ENCODE results near the gene SHC3. TPM values are rescaled to one million over a fixed set of nuclear protein-coding genes. Genes with fewer than 3 reads are reported as not detected.
"Not testable (repeated sequence)": the region's sequence is repeated elsewhere in the genome, so short reads cannot be mapped to it uniquely, and the experiment has no call there.

SHC3 gene
- polyA plus RNA-seq, 4 donors, result 0.27 to 1.5 (median 0.57) TPM; not detected in 1

DNA sequence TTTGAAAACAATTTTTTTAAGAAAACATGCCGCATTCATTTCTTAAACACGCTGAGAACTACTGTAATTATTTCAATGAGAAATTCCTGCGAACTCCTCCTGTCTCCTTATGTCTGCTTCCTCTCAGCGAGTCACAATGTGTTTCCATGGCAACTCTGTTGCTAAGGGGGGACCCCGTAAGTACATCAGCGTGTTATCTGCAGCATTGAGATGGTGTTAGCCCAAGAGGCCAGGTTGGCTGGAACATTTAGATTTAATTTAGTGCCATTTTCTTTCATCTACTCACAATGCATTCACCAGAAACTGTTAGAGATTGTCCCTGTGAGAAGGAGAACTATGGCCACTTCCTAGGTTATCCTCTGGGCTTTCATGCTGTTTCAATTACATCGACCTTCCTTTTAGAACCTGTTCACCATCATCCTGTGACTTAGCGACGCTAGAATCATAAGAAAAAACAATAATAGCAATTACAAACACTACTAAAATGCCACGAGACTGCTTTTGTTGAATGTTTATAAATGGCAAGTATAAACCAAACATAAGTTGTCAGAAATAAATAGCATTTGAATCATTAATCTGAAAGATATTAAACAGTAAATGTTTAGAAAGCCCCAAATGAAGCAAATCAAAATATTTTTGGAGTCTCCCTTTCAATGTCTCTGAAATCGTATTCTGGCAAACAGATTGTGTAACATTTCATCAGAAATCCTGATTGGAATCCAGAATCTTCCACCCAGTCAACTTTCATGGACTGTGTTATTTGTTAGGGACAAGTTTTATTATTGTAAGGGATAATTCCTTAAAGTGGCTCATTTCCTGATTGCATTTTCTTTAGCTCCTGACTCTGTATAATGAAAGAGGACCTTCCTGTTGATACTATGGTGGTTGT, 39.7 kb upstream of the SHC3 start:
- 45 to 71% (median 68%) methylated on average over 11 of the region's 11 CpGs for WGBS, 3 donors
- FAIRE-seq (no peak), DNase-seq (no peak)
- H3K4me1 ChIP-seq (ENCODE audit: control insufficient read depth in 3 of 3, insufficient read depth in 2 of 3, low read depth in 1 of 3, low read length in 2 of 3), result no peaks in the 10 kb centered on the region
- no peak overlapping the region for H3K27ac ChIP-seq (ENCODE audit: low read depth in 1 of 3, low read length in 2 of 3)
- no peak overlapping the region for H3K4me3 ChIP-seq (ENCODE audit: low read depth in 1 of 3, low read length in 3 of 3)
- no peaks in the 10 kb centered on the region for H3K27me3 ChIP-seq (ENCODE audit: control insufficient read depth in 3 of 3, insufficient read depth in 3 of 3, low read length in 3 of 3)
- no peaks in the 10 kb centered on the region for H3K36me3 ChIP-seq (ENCODE audit: control insufficient read depth in 3 of 3, insufficient read depth in 2 of 3, low read depth in 1 of 3, low read length in 3 of 3)
- H3K9me3 ChIP-seq (ENCODE audit: control insufficient read depth in 2 of 2, insufficient read depth in 1 of 2, low read depth in 1 of 2, low read length in 1 of 2), result no peaks in the 10 kb centered on the region

DNA sequence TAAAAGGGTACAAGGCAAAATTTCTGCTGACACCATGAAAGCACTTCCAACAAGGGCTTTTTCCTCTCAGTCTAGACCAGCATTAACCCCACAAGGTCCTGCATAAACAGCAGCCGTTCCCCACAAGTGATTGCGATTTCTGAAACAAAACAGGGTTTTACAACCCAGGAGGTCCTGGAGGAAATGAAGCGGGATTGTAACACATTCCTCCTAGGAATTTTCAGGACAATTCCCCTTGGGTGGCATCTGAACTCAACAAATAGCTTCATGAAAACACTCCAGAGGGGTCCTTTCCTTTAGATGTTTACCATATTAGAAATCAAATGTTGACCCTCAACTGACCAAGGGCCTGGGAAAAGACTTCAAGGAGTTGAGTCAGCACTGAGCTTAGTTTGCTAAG, 36.7 kb upstream of the SHC3 start:
- Histone ChIP-seq H3K36me3 (ENCODE audit: control insufficient read depth in 3 of 3, insufficient read depth in 2 of 3, low read depth in 1 of 3, low read length in 3 of 3) (no peaks in the 10 kb centered on the region), H3K27me3 (ENCODE audit: control insufficient read depth in 3 of 3, insufficient read depth in 3 of 3, low read length in 3 of 3) (no peaks in the 10 kb centered on the region), H3K4me3 (ENCODE audit: low read depth in 1 of 3, low read length in 3 of 3) (no peak overlapping the region), H3K4me1 (ENCODE audit: control insufficient read depth in 3 of 3, insufficient read depth in 2 of 3, low read depth in 1 of 3, low read length in 2 of 3) (no peaks in the 10 kb centered on the region), H3K27ac (ENCODE audit: low read depth in 1 of 3, low read length in 2 of 3) (no peak overlapping the region), H3K9me3 (ENCODE audit: control insufficient read depth in 2 of 2, insufficient read depth in 1 of 2, low read depth in 1 of 2, low read length in 1 of 2) (no peaks in the 10 kb centered on the region)
- FAIRE-seq (no peak), DNase-seq (no peak)
- 78 to 94% (median 86%) methylated on average over 3 of the region's 3 CpGs for WGBS, 3 donors

DNA sequence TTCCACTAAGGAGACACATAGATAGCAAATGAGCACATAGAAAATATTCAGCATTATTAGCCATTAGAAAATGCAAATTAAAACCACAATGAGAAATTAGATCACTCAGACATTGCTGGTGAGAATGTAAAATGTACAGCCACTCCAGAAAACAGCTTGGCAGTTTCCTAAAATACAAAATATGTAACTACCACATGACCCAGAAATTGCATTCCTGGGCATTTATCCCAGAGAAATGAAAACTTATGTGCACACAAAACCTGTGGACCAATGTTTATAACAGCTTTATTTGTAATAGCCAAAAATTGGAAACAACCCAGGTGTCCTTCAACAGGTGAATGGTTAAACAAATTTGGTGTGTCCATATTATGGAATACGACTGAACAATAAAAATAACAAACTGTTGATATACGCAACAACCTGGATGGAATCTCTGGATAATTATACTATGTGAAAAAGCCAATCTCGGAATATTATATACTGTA, 34.8 kb upstream of the SHC3 start:
- no peaks in the 10 kb centered on the region for H3K4me1 ChIP-seq (ENCODE audit: control insufficient read depth in 3 of 3, insufficient read depth in 2 of 3, low read depth in 1 of 3, low read length in 2 of 3)
- DNase-seq, result no peak
- no peak for FAIRE-seq
- no peaks in the 10 kb centered on the region for H3K36me3 ChIP-seq (ENCODE audit: control insufficient read depth in 3 of 3, insufficient read depth in 2 of 3, low read depth in 1 of 3, low read length in 3 of 3)
- no peaks in the 10 kb centered on the region for H3K27me3 ChIP-seq (ENCODE audit: control insufficient read depth in 3 of 3, insufficient read depth in 3 of 3, low read length in 3 of 3)
- H3K27ac ChIP-seq (ENCODE audit: low read depth in 1 of 3, low read length in 2 of 3), result no peak overlapping the region
- WGBS, 3 donors, result 86 to 91% (median 88%) methylated on average over 3 of the region's 3 CpGs
- no peaks in the 10 kb centered on the region for H3K9me3 ChIP-seq (ENCODE audit: control insufficient read depth in 2 of 2, insufficient read depth in 1 of 2, low read depth in 1 of 2, low read length in 1 of 2)
- H3K4me3 ChIP-seq (ENCODE audit: low read depth in 1 of 3, low read length in 3 of 3), result no peak overlapping the region

DNA sequence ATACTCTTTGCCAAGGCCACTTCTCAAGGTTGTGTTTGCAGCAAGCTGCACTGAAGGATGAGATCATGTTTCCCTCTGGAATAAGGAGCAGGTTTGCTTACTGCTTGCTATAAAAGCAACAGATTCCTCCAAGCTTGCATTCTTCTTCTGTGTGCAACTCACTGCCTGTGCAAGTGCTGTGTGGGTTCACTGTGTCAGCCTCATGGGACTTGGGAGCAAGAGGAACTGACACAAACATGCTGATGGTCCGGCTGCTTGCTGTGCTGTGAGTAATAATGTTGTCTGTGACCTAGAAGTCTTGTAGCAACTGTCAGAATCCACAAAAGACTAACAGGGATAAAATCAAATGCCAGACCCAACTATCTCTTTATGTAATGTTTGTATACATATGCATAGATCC, 33.6 kb upstream of the SHC3 start:
- WGBS, 3 donors, result 83 to 95% (median 89%) methylated on average over 1 of the region's 1 CpG
- H3K4me3 ChIP-seq (ENCODE audit: low read depth in 1 of 3, low read length in 3 of 3), result no peak overlapping the region

DNA sequence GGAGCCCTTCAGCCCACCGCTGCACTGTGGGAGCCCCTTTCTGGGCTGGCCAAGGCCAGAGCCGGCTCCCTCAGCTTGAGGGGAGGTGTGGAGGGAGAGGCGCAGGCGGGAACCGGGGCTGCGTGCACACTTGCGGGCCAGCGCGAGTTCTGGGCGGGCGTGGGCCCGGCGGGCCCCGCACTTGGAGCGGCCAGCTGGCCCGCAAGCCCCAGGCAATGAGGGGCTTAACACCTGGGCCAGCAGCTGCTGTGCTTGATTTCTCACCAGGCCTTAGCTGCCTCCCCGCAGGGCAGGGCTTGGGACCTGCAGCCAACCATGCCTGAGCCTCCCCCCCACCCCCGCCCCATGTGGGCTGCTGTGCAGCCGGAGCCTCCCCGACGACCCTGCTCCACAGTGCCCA, 30.7 kb upstream of the SHC3 start:
- not testable (repeated sequence) for DNase-seq; H3K9me3 ChIP-seq (ENCODE audit: control insufficient read depth in 2 of 2, insufficient read depth in 1 of 2, low read depth in 1 of 2, low read length in 1 of 2); H3K4me3 ChIP-seq (ENCODE audit: low read depth in 1 of 3, low read length in 3 of 3); H3K36me3 ChIP-seq (ENCODE audit: control insufficient read depth in 3 of 3, insufficient read depth in 2 of 3, low read depth in 1 of 3, low read length in 3 of 3); FAIRE-seq; H3K27me3 ChIP-seq (ENCODE audit: control insufficient read depth in 3 of 3, insufficient read depth in 3 of 3, low read length in 3 of 3); H3K4me1 ChIP-seq (ENCODE audit: control insufficient read depth in 3 of 3, insufficient read depth in 2 of 3, low read depth in 1 of 3, low read length in 2 of 3); H3K27ac ChIP-seq (ENCODE audit: low read depth in 1 of 3, low read length in 2 of 3)
- WGBS, 3 donors, result 94 to 96% (median 95%) methylated on average over 20 to 21 of the region's 21 CpGs

More for the DNA sequence above, 33.6 kb upstream of the SHC3 start:
- H3K36me3 ChIP-seq (ENCODE audit: control insufficient read depth in 3 of 3, insufficient read depth in 2 of 3, low read depth in 1 of 3, low read length in 3 of 3), result no peaks in the 10 kb centered on the region
- no peaks in the 10 kb centered on the region for H3K27me3 ChIP-seq (ENCODE audit: control insufficient read depth in 3 of 3, insufficient read depth in 3 of 3, low read length in 3 of 3)
- DNase-seq, result no peak
- H3K27ac ChIP-seq (ENCODE audit: low read depth in 1 of 3, low read length in 2 of 3), result no peak overlapping the region
- no peaks in the 10 kb centered on the region for H3K4me1 ChIP-seq (ENCODE audit: control insufficient read depth in 3 of 3, insufficient read depth in 2 of 3, low read depth in 1 of 3, low read length in 2 of 3)
- FAIRE-seq, result no peak
- no peaks in the 10 kb centered on the region for H3K9me3 ChIP-seq (ENCODE audit: control insufficient read depth in 2 of 2, insufficient read depth in 1 of 2, low read depth in 1 of 2, low read length in 1 of 2)

DNA sequence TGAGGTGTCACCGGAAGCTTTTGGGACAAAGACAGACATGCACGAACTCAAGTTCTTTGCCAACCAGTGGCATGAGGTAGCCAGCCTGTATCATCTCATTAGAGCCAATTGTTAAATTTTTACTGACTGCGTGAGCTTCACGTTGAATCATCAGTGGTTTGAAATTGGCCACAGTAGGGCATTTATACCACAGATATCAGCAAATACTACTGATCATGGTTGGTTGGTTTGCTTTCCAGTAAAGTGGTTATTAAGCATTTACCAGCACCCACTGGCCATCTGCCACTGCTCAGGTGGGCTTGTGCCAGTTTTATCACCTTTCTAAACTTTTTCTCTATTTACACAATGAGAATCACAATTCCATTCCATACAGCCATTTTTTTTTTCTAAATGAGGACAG, 28.4 kb upstream of the SHC3 start:
- Histone ChIP-seq H3K9me3 (ENCODE audit: control insufficient read depth in 2 of 2, insufficient read depth in 1 of 2, low read depth in 1 of 2, low read length in 1 of 2) (peaks cover 0 to 3% of the 10 kb centered on the region in 2 donors), H3K27ac (ENCODE audit: low read depth in 1 of 3, low read length in 2 of 3) (no peak overlapping the region), H3K27me3 (ENCODE audit: control insufficient read depth in 3 of 3, insufficient read depth in 3 of 3, low read length in 3 of 3) (no peaks in the 10 kb centered on the region), H3K4me1 (ENCODE audit: control insufficient read depth in 3 of 3, insufficient read depth in 2 of 3, low read depth in 1 of 3, low read length in 2 of 3) (no peaks in the 10 kb centered on the region), H3K4me3 (ENCODE audit: low read depth in 1 of 3, low read length in 3 of 3) (no peak overlapping the region), H3K36me3 (ENCODE audit: control insufficient read depth in 3 of 3, insufficient read depth in 2 of 3, low read depth in 1 of 3, low read length in 3 of 3) (no peaks in the 10 kb centered on the region)
- FAIRE-seq (no peak), DNase-seq (no peak)
- WGBS, 3 donors, result 85 to 88% (median 86%) methylated on average over 4 of the region's 4 CpGs

DNA sequence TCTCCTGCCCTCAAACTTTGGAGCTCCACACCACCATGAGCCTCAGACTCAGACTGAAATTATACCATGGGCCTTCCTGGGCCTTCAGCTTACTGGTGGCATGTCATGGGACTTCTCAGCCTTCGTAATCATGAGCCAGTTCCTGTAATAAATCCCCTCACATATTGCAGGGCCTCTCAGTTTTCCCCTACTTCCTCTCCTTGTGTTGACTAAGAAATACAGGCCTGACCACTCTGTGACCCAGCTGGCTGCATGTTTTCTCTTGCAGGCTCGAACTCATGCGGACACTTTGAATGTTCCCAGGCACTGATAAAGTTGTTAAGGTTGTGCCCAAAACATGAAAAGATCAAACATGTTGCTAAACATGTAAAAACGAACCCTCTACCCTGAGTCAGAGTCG, 26.2 kb upstream of the SHC3 start:
- WGBS, 3 donors, result 69 to 85% (median 75%) methylated on average over 5 of the region's 5 CpGs
- no peaks in the 10 kb centered on the region for H3K4me1 ChIP-seq (ENCODE audit: control insufficient read depth in 3 of 3, insufficient read depth in 2 of 3, low read depth in 1 of 3, low read length in 2 of 3)
- no peaks in the 10 kb centered on the region for H3K36me3 ChIP-seq (ENCODE audit: control insufficient read depth in 3 of 3, insufficient read depth in 2 of 3, low read depth in 1 of 3, low read length in 3 of 3)
- no peak overlapping the region for H3K4me3 ChIP-seq (ENCODE audit: low read depth in 1 of 3, low read length in 3 of 3)
- DNase-seq (no peak), FAIRE-seq (no peak)
- no peaks in the 10 kb centered on the region for H3K27me3 ChIP-seq (ENCODE audit: control insufficient read depth in 3 of 3, insufficient read depth in 3 of 3, low read length in 3 of 3)
- H3K9me3 ChIP-seq (ENCODE audit: control insufficient read depth in 2 of 2, insufficient read depth in 1 of 2, low read depth in 1 of 2, low read length in 1 of 2), result peaks cover 0 to 6% of the 10 kb centered on the region in 2 donors
- H3K27ac ChIP-seq (ENCODE audit: low read depth in 1 of 3, low read length in 2 of 3), result no peak overlapping the region

DNA sequence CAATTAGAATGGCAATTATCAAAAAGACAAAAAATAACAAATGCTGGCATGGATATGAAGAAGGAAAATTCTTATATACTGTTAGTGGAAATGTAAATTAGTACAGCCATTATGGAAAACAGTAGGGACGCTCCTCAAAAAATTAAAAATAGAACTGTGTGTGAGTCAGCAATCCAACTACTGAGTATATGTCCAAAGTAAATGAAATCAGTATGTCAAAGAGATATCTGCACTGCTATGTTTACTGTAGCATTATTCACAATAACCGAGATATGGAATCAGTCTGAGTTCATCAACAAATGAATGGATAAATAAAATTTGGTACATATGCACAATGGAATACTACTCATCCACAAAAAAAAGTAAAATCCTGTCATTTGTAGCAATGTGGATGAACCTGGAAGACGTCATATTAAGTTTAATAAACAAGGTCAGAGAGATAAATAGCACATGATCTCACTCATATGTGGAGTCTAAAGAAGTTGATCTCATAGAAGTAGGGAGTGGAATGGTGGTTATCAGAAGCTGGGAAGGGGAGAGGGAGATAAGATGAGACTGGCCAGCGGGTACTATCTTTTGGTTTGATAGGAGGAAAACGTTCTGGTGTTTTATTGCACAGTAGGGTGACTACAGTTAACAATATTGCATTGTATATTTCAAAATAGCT, 16.6 kb upstream of the SHC3 start:
- Histone ChIP-seq H3K9me3 (ENCODE audit: control insufficient read depth in 2 of 2, insufficient read depth in 1 of 2, low read depth in 1 of 2, low read length in 1 of 2) (peaks cover 0 to 3% of the 10 kb centered on the region in 2 donors), H3K4me1 (ENCODE audit: control insufficient read depth in 3 of 3, insufficient read depth in 2 of 3, low read depth in 1 of 3, low read length in 2 of 3) (no peaks in the 10 kb centered on the region), H3K4me3 (ENCODE audit: low read depth in 1 of 3, low read length in 3 of 3) (no peak overlapping the region), H3K27ac (ENCODE audit: low read depth in 1 of 3, low read length in 2 of 3) (no peak overlapping the region), H3K36me3 (ENCODE audit: control insufficient read depth in 3 of 3, insufficient read depth in 2 of 3, low read depth in 1 of 3, low read length in 3 of 3) (no peaks in the 10 kb centered on the region), H3K27me3 (ENCODE audit: control insufficient read depth in 3 of 3, insufficient read depth in 3 of 3, low read length in 3 of 3) (no peaks in the 10 kb centered on the region)
- FAIRE-seq (no peak), DNase-seq (no peak)
- WGBS, 3 donors, result 44 to 61% (median 46%) methylated on average over 5 of the region's 5 CpGs

Data from small intestine (tissue), 7 donors.